GM23248 (cell line): ENCODE results near the gene ATXN2L. TPM values are rescaled to one million over a fixed set of nuclear protein-coding genes. Genes with fewer than 3 reads are reported as not detected.

Source experiments
- DNase-seq: peaks from one replicate; pipeline ENCODE4 v3.0.0-alpha.2; 2015
- H2AFZ ChIP-seq: fragments of 200-600 bp; sonication (generic); 2 replicates; pipeline ENCODE4 v1.6.1; 2016; ENCODE audit warnings: antibody characterized with exemption
- H3F3A ChIP-seq: fragments of 200-600 bp; sonication (generic); 2 replicates; pipeline ENCODE4 v1.6.1; 2016; ENCODE audit warnings: mild to moderate bottlenecking, antibody characterized with exemption, mixed run types; ENCODE audit not compliant: insufficient read depth
- H3K27ac ChIP-seq: fragments of 200-600 bp; sonication (generic); 2 replicates; pipeline ENCODE4 v1.5.1; 2016; ENCODE audit warnings: mild to moderate bottlenecking
- H3K27me3 ChIP-seq: fragments of 200-600 bp; sonication (generic); replicated peaks from 2 replicates; pipeline ENCODE4 v1.6.1; 2016; ENCODE audit warnings: mild to moderate bottlenecking; ENCODE audit not compliant: insufficient read depth
- H3K36me3 ChIP-seq: fragments of 200-600 bp; sonication (generic); 2 replicates; pipeline ENCODE4 v1.6.1; 2016; ENCODE audit warnings: low read depth, mild to moderate bottlenecking
- H3K4me1 ChIP-seq: fragments of 200-600 bp; sonication (generic); 2 replicates; pipeline ENCODE4 v1.6.1; 2016; ENCODE audit warnings: mild to moderate bottlenecking; ENCODE audit not compliant: insufficient read depth
- H3K4me2 ChIP-seq: fragments of 200-600 bp; sonication (generic); one replicate; pipeline ENCODE4 v1.6.1; 2016; ENCODE audit warnings: mild to moderate bottlenecking; ENCODE audit not compliant: unreplicated experiment
- H3K4me3 ChIP-seq: fragments of 200-600 bp; sonication (generic); 2 replicates; pipeline ENCODE4 v1.5.1; 2016; ENCODE audit warnings: mild to moderate bottlenecking
- H3K79me2 ChIP-seq: fragments of 200-600 bp; sonication (generic); 2 replicates; pipeline ENCODE4 v1.6.1; 2016; ENCODE audit warnings: mild to moderate bottlenecking; ENCODE audit not compliant: insufficient read depth
- H3K9ac ChIP-seq: fragments of 200-600 bp; sonication (generic); 2 replicates; pipeline ENCODE4 v1.6.1; 2016; ENCODE audit warnings: mild to moderate bottlenecking
- H3K9me2 ChIP-seq: fragments of 200-600 bp; sonication (generic); 2 replicates; pipeline ENCODE4 v1.6.1; 2016; ENCODE audit warnings: mixed run types, mild to moderate bottlenecking, moderate library complexity; ENCODE audit not compliant: insufficient read depth
- H3K9me3 ChIP-seq: fragments of 200-600 bp; sonication (generic); one replicate; pipeline ENCODE4 v1.6.1; 2017; ENCODE audit warnings: low read depth
- H4K20me1 ChIP-seq: fragments of 200-600 bp; sonication (generic); 2 replicates; pipeline ENCODE4 v1.6.0; 2016; ENCODE audit not compliant: insufficient read depth
- EZH2 ChIP-seq: fragments of 200-600 bp; sonication (generic); IDR thresholded peaks from 2 replicates; pipeline ENCODE4 v1.6.1; 2018; ENCODE audit warnings: antibody characterized with exemption, mild to moderate bottlenecking; ENCODE audit not compliant: insufficient read depth, poor library complexity, severe bottlenecking
- EZH2phosphoT487 ChIP-seq: fragments of 200-600 bp; sonication (generic); IDR thresholded peaks from 2 replicates; pipeline ENCODE4 v1.6.1; 2018; ENCODE audit warnings: antibody characterized with exemption, moderate library complexity, mild to moderate bottlenecking, low read depth; ENCODE audit not compliant: insufficient read depth
- WGBS, 2 experiments: methylation state at CpG; one replicate each; pipeline ENCODE4 v1.1.6; 2015 to 2017; ENCODE audit warnings: low lambda C conversion rate in 2 of 2, low coverage in 1 of 2; ENCODE audit errors: missing lambda C conversion rate in 2 of 2; 5-methylcytosine and 5-hydroxymethylcytosine counted together
- in situ Hi-C: fragments of 300-500 bp; cut with MboI; formaldehyde crosslinking; loops from 2 replicates; pipeline ENCODE4 v1.15.0; 2020
- microRNA-seq: library from miRNA; unstranded; fragments of <30 nt; microRNA quantifications from one replicate; pipeline ENCODE4, GENCODE V29; 2016; ENCODE audit warnings: borderline number of aligned reads
- polyA plus RNA-seq: library from polyadenylated mRNA; unstranded; fragments of >200 nt; fragmentation: Nextera tagmentation; extraction: Ambion mirVana; gene quantifications from 2 replicates; pipeline ENCODE4 v1.2.1, GENCODE V29; 2016
- small RNA-seq: library from RNA; depleted of rRNA; stranded (forward); fragments of <200 nt; gene quantifications from one replicate; pipeline ENCODE3, GENCODE V24; 2014; ENCODE audit warnings: low read depth, low replicate concordance
- total RNA-seq: library from RNA; depleted of rRNA; stranded (reverse); fragments of >200 nt; shearing (Covaris generic); gene quantifications from 2 replicates; pipeline ENCODE4 v1.2.3, GENCODE V29; 2014; rRNA removed

Gene ATXN2L
- total and polyA plus RNA-seq, 2 experiments from 2014 or later: 43.1 to 50.7 TPM

- no peak for DNase-seq
These were observed 59.9 kb downstream of the ATXN2L start for GRCh38 chr16:28882551-28883160.

GRCh38 chr16:28883221-28883996 is 60.6 kb downstream of the ATXN2L start:
- Histone ChIP-seq H3K9me3 (no peaks in the 10 kb centered on the region), H3K4me2 (no peak overlapping the region), H3K9me2 (no peaks in the 10 kb centered on the region), H3K9ac (no peak overlapping the region), H3F3A (no peaks in the 10 kb centered on the region), H2AFZ (no peak overlapping the region), H3K27me3 (no peaks in the 10 kb centered on the region), H4K20me1 (no peaks in the 10 kb centered on the region), H3K4me1 (peaks cover 4% of the 10 kb centered on the region; the same call in 1 of the 2 replicates), H3K79me2 (no peaks in the 10 kb centered on the region), H3K36me3 (no peaks in the 10 kb centered on the region), H3K27ac (no peak overlapping the region), H3K4me3 (no peak overlapping the region)
- 50 to 51% methylated on average over 25 of the region's 25 CpGs for WGBS, 2 experiments
- in situ Hi-C loops: no loop called here
- no peak for TF ChIP-seq EZH2
- TF ChIP-seq EZH2phosphoT487: no peak
- DNase-seq: no peak

More at GRCh38 chr16:28882551-28883160, 59.9 kb downstream of the ATXN2L start:
- TF ChIP-seq EZH2 (no peak), EZH2phosphoT487 (no peak)
- 32 to 37% methylated on average over 17 to 21 of the region's 24 CpGs for WGBS, 2 experiments
- H3F3A ChIP-seq: no peaks in the 10 kb centered on the region
- no peak overlapping the region for H2AFZ ChIP-seq
- no peak overlapping the region for H3K9ac ChIP-seq
- no peaks in the 10 kb centered on the region for H3K79me2 ChIP-seq
- H3K9me2 ChIP-seq: no peaks in the 10 kb centered on the region
- H3K27ac ChIP-seq: no peak overlapping the region
- no peaks in the 10 kb centered on the region for H3K27me3 ChIP-seq
- H3K9me3 ChIP-seq: no peaks in the 10 kb centered on the region
- no peak overlapping the region for H3K4me2 ChIP-seq
- no peaks in the 10 kb centered on the region for H4K20me1 ChIP-seq
- in situ Hi-C loops: no loop called here
- H3K36me3 ChIP-seq: no peaks in the 10 kb centered on the region
- peaks cover 4% of the 10 kb centered on the region; the same call in 1 of the 2 replicates for H3K4me1 ChIP-seq
- no peak overlapping the region for H3K4me3 ChIP-seq

- TF ChIP-seq EZH2 (no peak), EZH2phosphoT487 (no peak)
- Histone ChIP-seq H3K9ac (no peak overlapping the region), H3K27me3 (no peaks in the 10 kb centered on the region), H3K9me3 (no peaks in the 10 kb centered on the region), H3F3A (no peaks in the 10 kb centered on the region), H3K9me2 (no peaks in the 10 kb centered on the region), H3K27ac (no peak overlapping the region), H3K79me2 (no peaks in the 10 kb centered on the region), H2AFZ (no peak overlapping the region), H3K4me2 (no peak overlapping the region), H3K4me1 (peaks cover 3% of the 10 kb centered on the region; the same call in 1 of the 2 replicates), H3K4me3 (no peak overlapping the region), H4K20me1 (no peaks in the 10 kb centered on the region), H3K36me3 (no peaks in the 10 kb centered on the region)
- in situ Hi-C loops: no loop called here
- 96 to 97% methylated on average over 6 of the region's 6 CpGs for WGBS, 2 experiments
- DNase-seq: no peak
These were observed 61.2 kb downstream of the ATXN2L start for GRCh38 chr16:28884045-28884444.

Small RNA genes within 50 kb of the gene (microRNA-seq; reads per million reads assigned to microRNA genes)
- gene MIR4721: not detected

Small RNA genes within 50 kb of the gene (small RNA-seq; reads per million reads assigned to genes)
- not detected for gene RF00416

Other genes starting within 250 kb of the ATXN2L start
- gene SULT1A2, start 225.9 kb upstream of the ATXN2L start, total RNA-seq: not detected in 2 replicates
- not detected in 2 replicates for gene SULT1A2, start 225.9 kb upstream of the ATXN2L start, polyA plus RNA-seq
- not detected in 2 replicates for gene SULT1A1, start 213.0 kb upstream of the ATXN2L start, total RNA-seq
- not detected in 2 replicates for gene SULT1A1, start 213.0 kb upstream of the ATXN2L start, polyA plus RNA-seq
- gene NPIPB8, start 184.9 kb upstream of the ATXN2L start, total RNA-seq: not detected in 2 replicates
- not detected in 2 replicates for gene NPIPB8, start 184.9 kb upstream of the ATXN2L start, polyA plus RNA-seq
- gene EIF3C, start 111.5 kb upstream of the ATXN2L start, total RNA-seq: 105 and 108 TPM in 2 replicates
- gene EIF3C, start 111.5 kb upstream of the ATXN2L start, polyA plus RNA-seq: 515 and 533 TPM in 2 replicates
- 0.38 TPM in 1 of 2 replicates, not detected in the other for gene NPIPB9, start 71.2 kb upstream of the ATXN2L start, total RNA-seq
- not detected in 2 replicates for gene NPIPB9, start 71.2 kb upstream of the ATXN2L start, polyA plus RNA-seq
- gene TUFM, start 23.3 kb downstream of the ATXN2L start, total RNA-seq: 95.2 and 107 TPM in 2 replicates
- 141 and 148 TPM in 2 replicates for gene TUFM, start 23.3 kb downstream of the ATXN2L start, polyA plus RNA-seq
- 16.8 and 21.8 TPM in 2 replicates for gene SH2B1, start 40.8 kb downstream of the ATXN2L start, total RNA-seq
- 8.4 and 8.8 TPM in 2 replicates for gene SH2B1, start 40.8 kb downstream of the ATXN2L start, polyA plus RNA-seq
- 0.11 TPM in 1 of 2 replicates, not detected in the other for gene ATP2A1, start 55.5 kb downstream of the ATXN2L start, total RNA-seq
- gene ATP2A1, start 55.5 kb downstream of the ATXN2L start, polyA plus RNA-seq: 0.09 and 0.10 TPM in 2 replicates
- 34.7 and 53.4 TPM in 2 replicates for gene RABEP2, start 102.2 kb downstream of the ATXN2L start, total RNA-seq
- gene RABEP2, start 102.2 kb downstream of the ATXN2L start, polyA plus RNA-seq: 14.0 and 15.4 TPM in 2 replicates
- not detected in 2 replicates for gene CD19, start 109.0 kb downstream of the ATXN2L start, total RNA-seq
- not detected in 2 replicates for gene CD19, start 109.0 kb downstream of the ATXN2L start, polyA plus RNA-seq
- 12.1 and 16.8 TPM in 2 replicates for gene NFATC2IP, start 127.9 kb downstream of the ATXN2L start, total RNA-seq
- 11.4 and 15.7 TPM in 2 replicates for gene NFATC2IP, start 127.9 kb downstream of the ATXN2L start, polyA plus RNA-seq
- 44.3 and 48.4 TPM in 2 replicates for gene SPNS1, start 151.8 kb downstream of the ATXN2L start, total RNA-seq
- 41.3 and 46.9 TPM in 2 replicates for gene SPNS1, start 151.8 kb downstream of the ATXN2L start, polyA plus RNA-seq
- 2.4 and 2.9 TPM in 2 replicates for gene LAT, start 162.1 kb downstream of the ATXN2L start, total RNA-seq
- gene LAT, start 162.1 kb downstream of the ATXN2L start, polyA plus RNA-seq: 2.3 and 2.4 TPM in 2 replicates